Thoracic aorta (tissue), 2 donors: ENCODE measurements around the gene CENPQ. TPM values are rescaled to one million over a fixed set of nuclear protein-coding genes. Genes with fewer than 3 reads are reported as not detected.

ENCODE experiments used
- ATAC-seq: fragments of 150-250 bp; one replicate; pipeline ENCODE4 v1.8.0; 2017; ENCODE audit warnings: low read depth; ENCODE audit not compliant: insufficient number of reproducible peaks, low FRiP score
- DNase-seq: peaks from one replicate; pipeline ENCODE4 v3.0.0-alpha.2; 2020; ENCODE audit warnings: low spot score
- H3K27ac ChIP-seq, 2 donors: fragments of 200-600 bp; sonication (generic); 1 replicate in 1 of 2; 2 replicates in 1 of 2; pipeline ENCODE4 v1.5.1; 2016; ENCODE audit warnings: mild to moderate bottlenecking in 2 of 2, moderate library complexity in 2 of 2
- H3K27me3 ChIP-seq: fragments of 200-600 bp; sonication (generic); replicated peaks from 2 replicates; pipeline ENCODE4 v1.6.0; 2016; ENCODE audit warnings: mild to moderate bottlenecking; ENCODE audit not compliant: insufficient read depth
- H3K36me3 ChIP-seq: fragments of 200-600 bp; sonication (generic); one replicate; pipeline ENCODE4 v1.5.1; 2016
- H3K4me1 ChIP-seq, 2 donors: fragments of 200-600 bp; sonication (generic); 1 replicate in 1 of 2; 2 replicates in 1 of 2; pipeline versions ENCODE4 v1.5.1 to v1.6.0; 2016; ENCODE audit warnings: low read depth in 2 of 2, mild to moderate bottlenecking in 1 of 2; ENCODE audit not compliant: control insufficient read depth in 1 of 2
- H3K4me3 ChIP-seq: fragments of 200-600 bp; sonication (generic); 2 replicates; pipeline ENCODE4 v1.5.1; 2016; ENCODE audit warnings: mild to moderate bottlenecking
- H3K9me3 ChIP-seq: fragments of 200-600 bp; sonication (generic); 2 replicates; pipeline ENCODE4 v1.5.1; 2016
- total RNA-seq, 2 donors: library from RNA; depleted of rRNA; stranded (reverse); fragments of >200 nt; gene quantifications; one replicate each; pipeline versions ENCODE4 v1.1.0 to v1.2.3, GENCODE V29; 2016
- TF ChIP-seq, protein P1 (sequence below): fragments of 200-600 bp; sonication (generic); IDR thresholded peaks from one replicate; pipeline ENCODE4 v1.5.1; 2019; ENCODE audit warnings: antibody characterized with exemption

CENPQ gene
- total RNA-seq, 2 donors from 2014 or later: 4.2 to 5.4 TPM

DNA sequence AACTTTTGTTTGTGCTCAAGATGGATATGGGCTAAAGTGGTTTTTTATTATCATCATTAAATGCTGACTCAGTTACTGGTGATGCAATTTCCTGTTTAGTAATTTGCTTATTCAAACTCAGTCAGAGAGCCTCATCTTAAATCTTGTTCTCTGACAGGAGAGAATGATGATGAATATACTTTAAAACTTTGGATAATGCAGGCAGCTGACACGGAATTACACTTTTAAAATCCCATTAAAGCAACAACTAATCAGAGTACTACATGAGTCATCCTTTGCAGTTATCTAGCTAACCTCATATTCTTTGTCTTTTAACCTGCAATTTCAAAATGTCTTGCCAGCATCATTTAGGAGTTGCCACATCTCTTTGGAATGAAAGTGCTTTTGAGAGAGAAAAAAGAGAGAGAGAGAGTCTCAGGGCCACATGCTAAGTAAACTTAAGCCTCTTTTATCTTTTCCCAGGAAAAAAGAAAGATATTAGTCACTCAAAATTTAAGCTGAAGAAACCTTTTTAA lies 78.1 kb downstream of the CENPQ start:
- Histone ChIP-seq H3K27ac (no peak overlapping the region), H3K4me3 (no peak overlapping the region), H3K36me3 (no peaks in the 10 kb centered on the region), H3K27me3 (no peaks in the 10 kb centered on the region), H3K9me3 (no peaks in the 10 kb centered on the region), H3K4me1 (no peaks in the 10 kb centered on the region)
- ATAC-seq (no peak), DNase-seq (no peak)
- TF ChIP-seq, protein P1, sequence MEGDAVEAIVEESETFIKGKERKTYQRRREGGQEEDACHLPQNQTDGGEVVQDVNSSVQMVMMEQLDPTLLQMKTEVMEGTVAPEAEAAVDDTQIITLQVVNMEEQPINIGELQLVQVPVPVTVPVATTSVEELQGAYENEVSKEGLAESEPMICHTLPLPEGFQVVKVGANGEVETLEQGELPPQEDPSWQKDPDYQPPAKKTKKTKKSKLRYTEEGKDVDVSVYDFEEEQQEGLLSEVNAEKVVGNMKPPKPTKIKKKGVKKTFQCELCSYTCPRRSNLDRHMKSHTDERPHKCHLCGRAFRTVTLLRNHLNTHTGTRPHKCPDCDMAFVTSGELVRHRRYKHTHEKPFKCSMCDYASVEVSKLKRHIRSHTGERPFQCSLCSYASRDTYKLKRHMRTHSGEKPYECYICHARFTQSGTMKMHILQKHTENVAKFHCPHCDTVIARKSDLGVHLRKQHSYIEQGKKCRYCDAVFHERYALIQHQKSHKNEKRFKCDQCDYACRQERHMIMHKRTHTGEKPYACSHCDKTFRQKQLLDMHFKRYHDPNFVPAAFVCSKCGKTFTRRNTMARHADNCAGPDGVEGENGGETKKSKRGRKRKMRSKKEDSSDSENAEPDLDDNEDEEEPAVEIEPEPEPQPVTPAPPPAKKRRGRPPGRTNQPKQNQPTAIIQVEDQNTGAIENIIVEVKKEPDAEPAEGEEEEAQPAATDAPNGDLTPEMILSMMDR: no peak

DNA sequence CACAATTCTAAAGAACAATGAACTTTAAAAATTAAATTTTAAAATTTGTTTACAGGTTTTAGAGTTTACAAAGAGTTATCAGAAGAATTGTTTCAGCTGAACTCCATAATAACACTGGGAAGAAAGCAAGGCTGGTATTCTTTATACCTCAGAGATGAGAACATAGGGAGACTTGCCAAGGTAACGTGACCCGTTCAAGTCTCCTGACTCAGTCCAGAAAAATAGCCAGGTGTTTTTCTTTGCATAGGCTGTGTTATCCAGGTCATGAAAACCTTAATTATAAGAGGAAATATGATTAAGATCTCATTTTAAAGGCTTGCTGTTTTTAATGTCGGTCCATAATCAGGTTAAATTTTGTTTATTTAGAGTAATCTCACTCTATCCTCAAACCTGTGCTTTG lies 78.8 kb downstream of the CENPQ start:
- ATAC-seq (no peak), DNase-seq (no peak)
- Histone ChIP-seq H3K27ac (no peak overlapping the region), H3K9me3 (no peaks in the 10 kb centered on the region), H3K4me1 (no peaks in the 10 kb centered on the region), H3K27me3 (no peaks in the 10 kb centered on the region), H3K36me3 (no peaks in the 10 kb centered on the region), H3K4me3 (no peak overlapping the region)
- TF ChIP-seq, protein P1: no peak

Other genes with a start within 250 kb of the CENPQ start
- gene MMUT, start 117 bp upstream of the CENPQ start, total RNA-seq: 10 to 100 TPM; 15.0 to 16.1 TPM
- not detected for gene GLYATL3, start 36.6 kb downstream of the CENPQ start, total RNA-seq
- gene C6orf141, start 87.3 kb downstream of the CENPQ start, total RNA-seq: under 1 TPM; 0.42 to 0.54 TPM
- not detected for gene RHAG, start 173.5 kb downstream of the CENPQ start, total RNA-seq